GM18519 (cell line): ENCODE data around the gene PATL1.

Experiments used
- ATAC-seq: cut with Tn5 transposase; IDR thresholded peaks from one replicate; pipeline ENCODE4 v1.9.1; 2021; ENCODE audit warnings: mild to moderate bottlenecking, moderate library complexity; ENCODE audit not compliant: unreplicated experiment, low FRiP score

The PATL1 gene

DNA sequence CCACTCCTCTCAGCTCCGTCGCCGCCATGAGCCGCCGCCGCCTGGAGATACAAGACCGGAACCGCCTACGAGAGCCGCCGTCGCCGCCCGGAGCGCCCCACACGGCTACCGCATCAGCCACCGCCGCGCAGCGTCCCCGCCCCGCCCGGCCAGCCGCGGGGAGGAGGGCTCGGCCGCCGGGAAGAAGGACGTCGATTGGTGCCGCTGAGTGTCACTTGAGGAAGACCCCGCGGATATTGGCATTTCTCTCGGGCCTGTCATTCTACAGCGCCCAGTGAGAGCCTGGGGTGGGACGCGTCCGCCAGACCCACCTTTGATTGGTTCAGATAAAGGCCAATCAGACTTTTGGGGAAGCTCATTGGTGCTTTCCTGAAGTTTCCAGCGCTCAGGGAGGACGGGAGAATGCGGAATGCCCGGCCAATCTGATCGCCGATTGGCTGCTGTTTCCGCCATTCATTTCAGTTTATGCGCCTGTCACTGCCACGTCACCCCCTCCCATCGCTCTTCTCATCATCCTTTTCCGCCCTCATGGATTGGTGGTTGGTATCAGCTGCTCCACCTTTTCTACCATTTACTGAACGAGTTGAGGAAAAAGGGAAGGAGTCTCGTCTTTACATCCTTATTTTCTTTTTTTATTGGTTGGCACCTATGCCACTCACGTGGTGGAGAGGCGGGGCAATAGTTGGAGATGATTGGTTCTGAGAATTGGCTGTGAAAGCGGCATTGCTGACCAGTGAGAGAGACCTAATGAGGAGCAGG lies 53.0 kb downstream of the PATL1 start, which contains the start of gene OSBP:
TSS of gene OSBP (minus strand) at position 138 of the 759 bp plus-strand sequence. CDS start at position 28, 110 bp downstream.
- peak; percentile 76 for ATAC-seq

DNA sequence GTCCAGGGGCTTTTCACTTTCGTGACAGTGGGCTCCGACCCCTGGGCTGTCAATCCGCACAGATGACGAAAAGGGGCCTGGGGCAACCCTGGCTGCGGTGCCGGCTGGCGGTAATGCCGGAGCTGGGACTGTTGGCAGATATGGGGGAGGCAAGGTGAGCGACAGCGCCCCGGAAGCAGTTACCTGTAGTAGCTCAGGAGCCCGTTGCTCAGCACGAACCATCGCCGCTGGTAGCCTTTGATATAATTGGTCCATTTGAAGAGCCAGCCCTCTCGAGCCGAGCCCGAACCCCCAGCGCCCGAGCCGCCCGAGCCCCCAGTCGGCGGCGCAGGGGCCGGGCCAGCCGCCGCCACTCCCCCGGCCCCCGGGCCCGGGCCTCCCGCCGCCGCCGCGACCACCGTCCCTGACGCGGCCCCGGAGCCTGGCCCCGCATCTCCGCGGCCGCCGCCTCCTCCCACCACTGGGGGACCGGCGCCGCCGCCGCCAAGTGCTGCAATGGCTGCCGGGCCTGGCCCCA lies 53.7 kb downstream of the PATL1 start:
- peak; percentile 12 for ATAC-seq

DNA sequence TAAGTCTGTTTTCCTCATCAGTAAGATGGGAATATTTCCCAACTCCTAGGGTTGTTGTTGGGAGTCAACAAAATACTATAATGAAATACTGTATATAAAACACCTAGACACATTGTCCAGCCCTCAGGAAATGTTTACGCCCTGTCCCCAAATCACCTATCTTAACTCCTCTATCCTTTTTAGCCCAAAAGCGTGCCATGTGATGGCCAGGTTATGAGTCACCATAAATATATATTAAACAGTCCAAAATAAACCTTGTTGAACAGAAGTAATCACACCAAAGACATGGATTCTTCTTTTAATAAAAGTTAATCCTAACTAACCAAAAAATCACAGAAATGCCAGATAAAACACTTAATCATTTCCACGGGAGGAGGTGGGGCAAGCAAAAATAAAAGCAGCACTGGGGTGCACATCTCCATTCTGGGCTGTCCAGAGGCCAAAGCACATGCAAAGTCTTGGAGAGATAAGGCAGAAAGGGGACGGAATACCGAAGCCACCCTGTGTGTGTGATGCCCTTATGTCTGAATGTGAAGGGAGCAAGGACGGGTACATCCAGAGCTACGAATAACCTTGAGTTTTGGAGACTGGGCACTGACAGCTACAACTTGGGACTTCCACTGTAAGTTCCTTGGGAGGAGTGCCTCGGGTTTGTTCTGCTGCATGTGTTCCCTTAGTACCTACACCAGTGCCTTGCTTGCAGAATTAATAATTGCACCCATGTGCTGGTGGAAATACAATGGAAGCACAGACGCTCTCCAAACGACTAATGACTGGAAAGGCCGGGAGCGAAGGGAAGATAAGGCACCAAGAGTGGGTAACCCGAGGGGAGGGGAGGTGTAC lies 54.3 kb downstream of the PATL1 start:
- ATAC-seq = no peak

DNA sequence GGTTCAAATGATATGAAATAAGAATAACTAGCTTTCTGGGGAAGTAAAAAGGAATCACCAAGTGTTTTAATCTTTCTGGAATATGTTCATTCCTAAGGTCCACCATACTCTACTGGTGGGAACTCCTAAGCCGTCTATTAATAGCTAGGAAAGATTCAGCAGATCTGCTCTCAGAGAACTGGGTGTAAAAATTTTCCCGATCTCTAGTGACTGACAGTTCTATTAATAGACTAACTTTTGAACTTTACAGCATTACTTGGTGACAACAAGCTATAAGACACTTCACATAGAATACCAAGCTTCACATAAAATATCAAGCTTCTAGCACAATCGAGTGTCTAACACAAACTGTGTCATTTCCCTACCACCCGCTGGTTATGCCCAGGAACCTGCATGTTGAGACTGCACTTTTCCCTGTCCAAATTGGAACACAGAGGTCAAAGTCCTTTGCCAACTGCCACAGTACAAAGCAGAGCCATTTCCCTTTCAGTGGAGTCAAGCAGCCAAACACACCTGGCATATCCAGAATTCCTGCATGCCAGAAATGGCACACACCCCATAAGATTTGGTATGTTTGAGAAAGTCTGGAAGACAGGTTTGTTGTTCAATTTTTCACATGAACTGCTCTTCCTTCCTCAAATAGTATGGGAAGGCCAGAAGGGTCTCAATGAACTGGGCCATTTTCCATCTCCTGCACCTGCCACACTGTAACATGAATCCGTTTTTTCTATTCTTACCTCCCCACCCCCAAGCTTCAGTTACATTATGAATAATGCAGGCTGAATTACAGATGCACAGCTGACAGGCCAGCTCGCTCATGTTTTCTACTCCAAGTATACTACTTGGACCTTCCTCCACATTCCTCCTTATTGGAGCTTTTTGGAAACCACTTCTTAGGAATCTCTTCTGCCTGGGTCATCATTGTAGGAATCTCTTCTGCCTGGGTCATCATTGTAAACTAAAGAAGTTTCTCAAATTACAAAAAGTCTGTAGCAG lies 57.0 kb downstream of the PATL1 start:
- ATAC-seq = no peak

DNA sequence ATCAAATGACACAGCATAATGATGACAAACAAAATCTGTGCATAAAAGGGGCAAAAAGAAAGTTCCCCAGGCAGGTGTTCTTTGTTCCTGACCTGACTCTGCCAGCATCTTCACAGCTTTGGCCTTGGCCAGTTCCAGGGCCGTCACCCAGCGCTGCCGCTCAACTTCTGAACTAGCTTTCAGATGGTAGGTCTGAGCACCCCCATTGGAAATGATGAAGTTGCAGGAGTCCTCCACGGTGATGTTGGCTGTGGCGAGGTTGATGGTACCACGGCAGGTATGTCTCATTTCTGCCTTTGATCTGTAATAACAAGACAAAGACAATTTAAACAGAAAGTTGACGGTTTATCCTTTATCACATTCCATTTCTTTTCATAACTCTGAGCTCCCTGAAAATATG lies 58.5 kb downstream of the PATL1 start:
- no peak for ATAC-seq

DNA sequence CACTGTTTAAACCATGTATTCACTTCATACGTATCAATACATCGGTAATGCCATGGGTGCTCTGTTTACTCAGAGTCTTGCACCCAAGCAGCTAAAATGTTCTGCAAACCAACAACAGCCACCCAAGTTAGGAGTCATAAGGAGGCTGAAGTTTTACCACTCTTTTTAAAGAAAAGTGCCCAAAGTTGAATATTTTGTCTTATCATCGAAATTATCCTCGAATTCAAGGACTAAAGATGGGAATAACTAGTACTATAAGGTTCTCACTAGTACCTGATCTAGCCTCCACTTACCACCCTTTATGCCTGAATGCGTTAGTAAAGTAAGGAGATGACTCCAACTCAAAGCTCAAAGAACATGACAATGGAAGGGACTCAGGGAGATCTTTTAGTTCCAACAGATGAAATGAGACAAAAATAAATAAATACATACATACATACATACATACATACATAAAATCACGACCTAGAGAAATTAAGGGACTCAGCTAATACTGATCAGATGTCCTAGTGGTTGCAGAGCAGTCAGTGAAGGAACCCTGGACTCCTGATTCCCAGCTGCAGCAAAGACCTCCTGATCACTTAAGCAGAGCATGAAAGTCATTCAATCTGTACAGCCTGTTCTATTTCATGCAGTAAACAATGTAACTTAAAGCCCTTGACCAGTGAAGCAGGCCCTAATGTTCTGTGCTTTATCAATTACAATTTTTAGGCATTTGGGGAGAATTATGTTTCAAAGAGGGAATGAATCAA lies 61.0 kb downstream of the PATL1 start:
- ATAC-seq = no peak

DNA sequence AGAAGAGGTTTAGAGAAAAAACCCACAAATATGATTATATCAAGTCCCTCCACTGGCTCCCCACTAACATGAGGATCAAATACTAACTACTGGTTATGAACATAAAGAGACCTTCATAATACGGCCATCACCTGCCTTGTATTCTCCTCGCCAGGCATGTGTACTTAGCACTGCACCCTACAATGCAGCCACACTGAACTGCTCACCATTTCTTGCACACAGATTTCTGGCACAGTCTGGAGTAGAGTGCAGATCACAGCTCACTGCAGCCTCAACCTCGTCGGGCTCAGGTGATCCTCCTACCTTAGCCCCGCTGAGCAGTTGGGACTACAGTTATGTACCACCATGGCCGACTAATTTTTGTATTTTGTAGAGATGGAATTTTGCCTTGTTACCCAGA lies 66.4 kb downstream of the PATL1 start:
- no peak for ATAC-seq

DNA sequence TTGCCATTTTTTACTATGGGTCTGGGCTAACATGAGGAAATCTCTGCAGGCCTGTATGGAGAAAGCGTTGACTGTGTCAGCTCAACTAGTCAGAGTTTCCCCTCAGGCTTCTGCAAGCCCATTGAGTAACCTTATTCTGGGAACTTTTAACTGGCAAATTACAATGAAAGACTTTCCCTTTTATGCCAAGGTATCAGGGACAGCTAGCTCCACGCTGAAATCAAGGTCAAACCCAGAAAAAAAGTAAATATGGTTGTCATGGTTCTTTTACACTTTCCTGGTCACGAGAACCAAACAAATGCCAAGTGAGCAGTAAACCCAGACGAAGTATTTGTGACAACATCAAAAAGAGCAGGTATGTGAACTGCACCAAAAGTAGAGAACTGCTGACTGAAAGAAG lies 67.0 kb downstream of the PATL1 start:
- ATAC-seq = no peak

DNA sequence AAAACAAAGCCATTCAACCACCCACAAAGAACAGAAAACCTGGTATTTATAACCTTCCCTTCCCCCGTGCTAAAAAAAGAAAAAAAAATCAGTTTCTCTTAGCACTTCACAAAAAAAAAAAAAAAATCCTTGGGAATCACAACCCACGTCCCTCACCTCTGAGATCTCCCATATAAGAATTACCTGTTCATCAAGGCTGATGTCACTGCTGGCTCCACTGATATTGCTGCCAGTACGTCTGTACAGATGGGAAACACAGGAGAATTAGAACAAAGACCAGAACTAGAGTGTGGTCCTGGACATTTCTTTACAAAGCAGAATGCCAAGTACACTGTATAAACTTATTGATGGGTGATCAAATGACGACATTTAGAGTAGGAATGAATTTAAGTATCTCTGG lies 68.2 kb downstream of the PATL1 start:
- ATAC-seq = no peak

DNA sequence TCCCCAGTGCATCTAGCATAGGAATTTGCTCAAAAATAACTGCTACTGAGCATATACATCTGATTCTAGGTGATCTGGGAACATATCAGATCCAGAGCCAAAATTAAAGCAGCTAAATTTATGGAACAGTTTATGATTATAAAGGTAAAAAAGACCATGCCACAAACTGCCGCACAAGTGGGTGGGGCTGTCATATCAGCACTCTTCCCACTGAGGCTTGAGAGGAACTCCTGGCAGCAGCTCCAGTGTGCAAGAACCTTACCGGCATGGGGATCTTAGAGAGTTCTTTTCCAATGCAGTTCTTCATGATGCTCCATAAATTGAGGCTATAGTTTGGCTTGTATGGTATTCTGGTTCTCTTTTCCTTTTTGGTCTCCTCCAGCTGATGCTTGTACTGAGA lies 68.6 kb downstream of the PATL1 start:
- ATAC-seq = no peak

DNA sequence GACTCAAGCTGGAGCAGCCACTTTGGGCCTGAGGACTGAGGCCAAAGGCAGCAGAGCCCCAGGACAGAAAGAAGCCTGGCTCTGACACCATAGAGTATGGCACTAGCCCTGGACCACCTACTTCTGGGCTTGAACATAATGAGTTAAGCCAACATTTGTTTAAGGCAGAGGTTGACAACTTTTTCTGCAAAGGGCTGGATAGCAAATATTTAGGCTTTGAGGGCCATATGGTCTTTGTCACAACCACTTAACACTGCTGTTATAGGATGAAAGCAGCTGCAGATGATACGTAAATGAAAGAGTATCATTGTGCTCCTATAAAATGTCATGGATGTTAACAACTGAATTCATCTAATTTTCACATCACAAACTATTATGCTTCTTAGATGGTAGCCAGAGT lies 69.9 kb downstream of the PATL1 start:
- no peak for ATAC-seq
